Neuron (in vitro differentiated cells): ENCODE results near the gene OSBPL2.

Experiments
- H2AFZ ChIP-seq: one replicate; pipeline ENCODE4 v1.6.1; 2013; ENCODE audit warnings: low read depth, mild to moderate bottlenecking, inconsistent platforms, low read length, moderate library complexity
- H3K27me3 ChIP-seq: one replicate; pipeline ENCODE4 v1.6.1; 2013; ENCODE audit warnings: low read length; ENCODE audit not compliant: insufficient read depth
- H3K36me3 ChIP-seq: one replicate; pipeline ENCODE4 v1.6.1; 2013; ENCODE audit warnings: low read length; ENCODE audit not compliant: insufficient read depth
- H3K4me1 ChIP-seq: one replicate; pipeline ENCODE4 v1.6.1; 2013; ENCODE audit warnings: low read length; ENCODE audit not compliant: insufficient read depth
- H3K4me3 ChIP-seq: 2 replicates; pipeline ENCODE4 v1.5.1; 2013; ENCODE audit warnings: mild to moderate bottlenecking, low read length, moderate library complexity
- H3K9me3 ChIP-seq: one replicate; pipeline ENCODE4 v1.6.1; 2013; ENCODE audit warnings: low read length

The OSBPL2 gene

DNA sequence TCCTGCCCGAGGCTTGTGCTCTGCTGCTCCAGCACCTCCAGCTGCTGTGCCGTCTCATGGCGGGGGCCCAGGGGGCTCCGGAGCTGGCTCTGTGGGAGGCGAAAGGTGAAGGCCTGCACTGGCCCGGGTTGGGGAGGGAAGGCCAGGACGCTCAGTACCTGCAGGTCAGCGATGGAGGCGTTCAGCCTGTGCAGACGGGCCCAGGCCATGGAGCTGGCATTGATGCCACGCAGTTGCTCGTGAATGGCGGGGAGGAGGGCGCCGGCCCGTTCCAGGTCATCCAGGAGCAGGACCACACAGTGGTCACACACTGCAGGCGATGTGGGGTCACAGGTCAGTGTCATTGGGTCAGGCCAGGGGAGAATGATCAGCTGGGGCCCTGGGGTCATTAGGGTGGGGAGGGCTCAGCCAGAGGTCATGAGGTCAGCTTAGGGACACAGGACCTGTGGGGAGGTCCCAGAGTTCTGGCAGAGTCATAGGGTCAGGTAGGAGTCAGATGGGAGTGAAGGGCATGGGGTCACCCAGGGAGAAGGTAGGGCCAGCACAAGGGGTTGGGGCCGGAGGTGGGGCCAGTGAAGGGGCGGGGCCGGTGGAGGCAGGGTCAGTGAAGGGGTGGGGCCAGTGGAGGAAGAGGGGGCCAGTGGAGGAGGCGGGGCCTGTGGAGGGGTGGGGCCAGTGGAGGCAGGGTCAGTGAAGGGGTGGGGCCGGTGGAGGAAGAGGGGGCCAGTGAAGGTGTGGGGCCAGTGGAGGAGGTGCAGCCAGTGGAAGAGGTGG is 82.4 kb downstream of the OSBPL2 start:
- no peaks in the 10 kb centered on the region for H3K9me3 ChIP-seq
- no peaks in the 10 kb centered on the region for H3K27me3 ChIP-seq
- H3K4me1 ChIP-seq = no peaks in the 10 kb centered on the region
- H3K36me3 ChIP-seq = peaks cover 66% of the 10 kb centered on the region
- H3K4me3 ChIP-seq = no peak overlapping the region
- no peak overlapping the region for H2AFZ ChIP-seq

DNA sequence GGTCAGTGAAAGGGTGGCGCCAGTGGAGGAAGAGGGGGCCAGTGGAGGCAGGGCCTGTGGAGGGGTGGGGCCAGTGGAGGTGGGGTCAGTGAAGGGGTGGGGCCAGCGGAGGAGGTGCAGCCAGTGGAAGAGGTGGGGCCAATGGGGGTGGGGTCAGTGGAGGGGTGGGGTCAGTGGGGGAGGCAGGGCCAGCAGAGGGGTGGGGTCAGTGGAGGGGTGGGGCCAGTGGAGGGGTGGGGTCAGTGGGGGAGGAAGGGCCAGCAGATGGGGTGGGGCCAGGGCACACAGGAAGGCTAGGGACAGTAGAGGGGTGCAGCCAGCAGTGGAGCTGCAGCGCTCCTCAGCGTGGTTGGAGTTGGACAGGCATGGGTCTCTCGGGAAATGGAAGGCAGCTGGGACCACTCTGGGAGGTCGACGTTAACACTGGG is 83.2 kb downstream of the OSBPL2 start:
- Histone ChIP-seq H2AFZ (no peak overlapping the region), H3K4me3 (no peak overlapping the region), H3K27me3 (no peaks in the 10 kb centered on the region), H3K36me3 (peaks cover 63% of the 10 kb centered on the region), H3K4me1 (no peaks in the 10 kb centered on the region), H3K9me3 (no peaks in the 10 kb centered on the region)

DNA sequence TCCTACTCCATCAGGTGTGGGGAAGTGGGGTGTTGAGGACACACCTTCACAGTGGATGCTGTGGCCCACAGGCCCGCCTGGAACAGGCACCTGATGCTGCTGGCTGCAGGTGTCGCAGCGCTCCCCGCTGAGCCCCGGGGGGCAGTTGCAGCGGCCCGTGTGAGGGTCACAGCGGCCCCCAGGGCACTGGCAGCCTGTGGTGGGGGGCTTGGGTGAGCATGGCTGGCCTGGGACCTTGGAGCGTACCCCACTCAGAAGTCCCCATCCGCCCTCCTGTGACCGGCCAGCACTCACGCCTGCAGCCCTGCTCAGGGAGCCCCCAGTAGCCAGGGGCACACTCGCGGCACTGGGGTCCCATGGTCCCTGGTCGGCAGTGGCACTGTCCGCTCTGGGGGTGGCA is 83.7 kb downstream of the OSBPL2 start:
- Histone ChIP-seq H3K9me3 (no peaks in the 10 kb centered on the region), H2AFZ (no peak overlapping the region), H3K4me1 (no peaks in the 10 kb centered on the region), H3K36me3 (peaks cover 63% of the 10 kb centered on the region), H3K4me3 (no peak overlapping the region), H3K27me3 (no peaks in the 10 kb centered on the region)

DNA sequence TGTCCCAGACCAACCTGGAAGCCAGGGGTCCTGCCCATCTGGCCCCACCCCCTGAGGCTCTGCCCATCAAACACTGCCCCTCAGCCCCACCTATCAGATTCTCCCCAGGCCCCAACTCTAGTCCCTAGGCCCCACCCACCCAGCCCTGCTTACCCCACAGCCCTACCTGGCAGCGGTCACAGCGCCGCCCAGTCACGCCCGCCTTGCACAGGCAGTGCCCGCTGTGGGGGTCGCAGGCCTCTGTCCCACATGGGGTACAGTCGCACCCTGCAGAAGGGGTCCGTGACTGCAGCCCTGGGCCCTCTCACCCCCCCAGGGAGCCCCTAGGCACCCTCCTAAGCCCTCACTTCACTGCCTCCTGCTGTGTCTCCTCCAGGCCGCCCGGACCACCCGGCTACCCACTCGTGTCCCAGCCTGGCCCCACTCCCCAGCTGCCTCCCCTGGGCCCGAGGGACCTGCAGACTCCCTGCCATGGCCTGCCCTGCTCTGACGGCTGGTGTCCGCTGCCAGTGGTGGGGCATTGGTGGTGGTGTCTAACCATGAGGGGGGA is 84.2 kb downstream of the OSBPL2 start:
- H3K36me3 ChIP-seq = peaks cover 63% of the 10 kb centered on the region
- no peaks in the 10 kb centered on the region for H3K9me3 ChIP-seq
- H3K27me3 ChIP-seq = no peaks in the 10 kb centered on the region
- H2AFZ ChIP-seq = no peak overlapping the region
- no peaks in the 10 kb centered on the region for H3K4me1 ChIP-seq
- no peak overlapping the region for H3K4me3 ChIP-seq

DNA sequence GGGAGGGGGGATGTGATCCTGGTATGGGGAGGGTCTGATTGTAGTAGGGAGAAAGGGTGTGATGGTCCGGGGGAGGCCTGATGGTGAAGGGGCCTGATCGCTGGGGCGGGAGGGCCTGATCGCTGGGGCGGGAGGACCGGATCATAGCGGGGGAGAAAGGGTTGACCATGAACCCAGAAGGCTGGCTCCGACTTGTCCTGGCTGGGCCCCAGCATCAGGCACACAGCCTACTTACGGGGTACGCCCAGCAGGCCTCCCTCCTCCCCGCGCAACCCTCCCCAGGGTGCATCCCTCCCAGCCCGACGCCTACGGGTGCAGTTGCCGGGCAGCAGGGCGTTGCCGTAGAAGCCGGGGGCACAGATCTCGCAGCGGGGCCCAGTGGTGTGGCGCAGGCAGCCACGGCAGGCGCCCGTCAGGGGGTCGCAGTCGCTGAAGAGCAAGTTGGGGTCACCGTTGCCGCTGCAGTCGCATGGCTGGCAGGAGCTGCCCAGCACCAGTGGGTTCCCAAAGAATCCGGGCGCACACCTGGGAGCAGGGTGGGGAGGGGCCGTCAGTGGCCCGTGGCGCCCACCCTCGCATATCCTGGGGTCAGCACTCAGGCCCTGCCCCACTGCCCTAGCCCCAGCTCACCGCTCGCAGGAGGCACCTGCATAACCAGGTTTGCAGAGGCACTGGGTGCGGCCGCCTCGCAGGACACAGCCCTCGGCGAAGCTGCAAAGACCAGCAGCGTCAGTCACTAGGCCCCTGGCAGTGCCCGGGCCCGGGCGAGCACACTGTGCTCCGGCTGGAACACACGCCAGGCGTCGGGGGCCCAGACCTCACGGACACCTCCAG is 85.0 kb downstream of the OSBPL2 start:
- no peaks in the 10 kb centered on the region for H3K9me3 ChIP-seq
- H3K4me1 ChIP-seq = no peaks in the 10 kb centered on the region
- H3K27me3 ChIP-seq = no peaks in the 10 kb centered on the region
- H2AFZ ChIP-seq = no peak overlapping the region
- peaks cover 69% of the 10 kb centered on the region for H3K36me3 ChIP-seq
- H3K4me3 ChIP-seq = no peak overlapping the region

DNA sequence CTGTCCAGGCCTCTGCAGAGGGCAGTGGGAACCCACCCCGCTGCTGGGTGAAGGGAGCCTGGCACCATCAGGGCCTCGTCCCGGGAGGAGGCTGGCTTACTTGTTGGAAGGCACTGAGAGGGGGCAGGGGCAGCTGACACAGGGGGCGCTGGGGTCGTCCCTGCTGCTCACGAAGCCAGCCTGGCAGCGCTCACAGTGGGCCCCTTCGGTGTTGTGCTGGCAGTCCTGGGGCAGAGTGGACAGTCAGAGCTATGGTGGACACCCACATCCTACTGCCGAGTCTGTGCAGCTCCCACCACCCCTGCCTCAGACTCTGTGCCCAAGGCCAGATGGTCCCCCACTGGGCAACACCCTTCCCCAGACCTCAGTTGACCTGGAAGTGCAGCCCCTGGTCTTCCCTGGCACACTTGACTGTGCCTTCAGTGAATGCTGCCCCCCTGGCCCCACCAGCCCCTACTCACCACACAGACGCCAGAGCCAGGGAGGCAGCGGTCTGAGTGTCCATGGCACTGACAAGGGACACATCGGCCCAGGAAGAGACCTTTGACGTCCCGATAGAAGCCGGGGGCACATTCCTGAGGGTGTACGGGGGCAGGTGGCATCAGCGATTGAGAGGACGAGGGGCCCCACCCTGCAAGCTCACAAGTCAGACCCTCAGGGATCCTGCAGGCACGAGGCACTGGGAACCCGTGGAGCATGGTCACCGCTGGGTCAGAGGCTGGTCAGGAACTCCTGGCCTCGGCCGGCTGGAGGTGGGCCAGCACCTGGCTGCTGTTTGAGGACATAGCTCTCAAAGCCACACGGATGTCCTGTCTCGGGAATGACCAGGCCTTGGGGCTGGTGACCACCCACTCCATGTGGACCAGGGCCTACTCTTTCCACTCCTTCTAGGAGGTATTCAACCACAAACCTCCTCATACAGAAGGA is 85.9 kb downstream of the OSBPL2 start:
- Histone ChIP-seq H3K4me3 (no peak overlapping the region), H3K36me3 (peaks cover 75% of the 10 kb centered on the region)

DNA sequence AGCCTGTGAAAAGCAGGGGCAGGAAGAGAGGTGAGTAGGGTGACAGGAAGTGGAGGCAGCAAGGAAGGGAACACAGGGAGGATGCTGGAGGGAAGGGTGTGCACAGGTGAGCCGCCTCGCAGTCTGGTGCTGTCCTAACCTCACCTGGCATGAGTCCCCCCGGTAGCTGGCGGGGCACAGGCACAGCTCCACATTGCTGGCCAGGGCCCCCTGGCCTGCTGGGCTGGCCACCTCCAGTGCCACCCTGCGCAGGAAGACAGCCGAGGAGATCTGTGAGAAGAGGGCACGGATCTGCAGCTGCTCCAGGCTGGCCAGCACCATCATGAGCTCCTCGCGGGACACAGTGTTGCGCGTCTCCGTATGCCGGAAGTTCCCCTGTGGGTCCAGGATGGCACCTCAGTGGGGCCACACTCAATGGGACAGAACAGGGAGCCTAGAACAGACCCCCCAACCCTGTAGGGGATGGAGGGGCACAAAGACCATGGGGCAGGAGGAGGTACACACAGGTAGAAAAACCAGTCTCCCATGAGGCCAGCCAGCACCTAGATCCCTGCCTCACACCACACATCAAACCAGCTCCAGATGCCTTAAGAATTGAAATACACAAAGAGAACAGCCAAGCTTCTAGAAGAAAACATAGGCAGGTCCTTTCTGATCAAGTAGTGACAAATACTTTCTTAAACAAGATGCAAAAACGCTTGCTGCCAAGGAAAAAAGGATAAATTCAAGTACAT is 87.0 kb downstream of the OSBPL2 start:
- Histone ChIP-seq H3K4me1 (no peaks in the 10 kb centered on the region), H3K27me3 (no peaks in the 10 kb centered on the region), H3K9me3 (no peaks in the 10 kb centered on the region), H2AFZ (no peak overlapping the region), H3K36me3 (peaks cover 80% of the 10 kb centered on the region), H3K4me3 (no peak overlapping the region)

More for the DNA sequence above, 85.9 kb downstream of the OSBPL2 start:
- Histone ChIP-seq H3K9me3 (no peaks in the 10 kb centered on the region), H2AFZ (no peak overlapping the region), H3K27me3 (no peaks in the 10 kb centered on the region), H3K4me1 (no peaks in the 10 kb centered on the region)

DNA sequence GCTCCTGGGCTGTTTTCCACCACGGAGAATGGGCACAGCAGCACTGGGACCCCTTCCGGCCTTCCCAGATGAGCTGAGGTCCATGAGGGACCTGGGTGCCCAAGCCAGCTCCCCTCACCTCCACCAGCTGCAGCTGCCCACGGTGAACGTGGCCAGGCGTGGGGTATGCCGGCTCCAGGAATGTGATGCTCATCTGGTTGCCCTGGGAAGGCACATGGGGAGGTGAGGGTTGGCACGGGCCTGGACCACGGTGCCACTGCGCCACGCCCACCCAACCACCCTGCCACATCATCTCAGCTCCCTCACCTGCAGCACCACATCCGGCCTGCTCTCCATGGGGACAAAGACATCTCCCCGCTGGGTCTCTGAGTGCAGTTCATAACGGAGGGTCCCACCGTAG is 88.2 kb downstream of the OSBPL2 start:
- Histone ChIP-seq H2AFZ (no peak overlapping the region), H3K9me3 (no peaks in the 10 kb centered on the region), H3K4me3 (no peak overlapping the region), H3K36me3 (peaks cover 84% of the 10 kb centered on the region), H3K4me1 (no peaks in the 10 kb centered on the region), H3K27me3 (no peaks in the 10 kb centered on the region)

DNA sequence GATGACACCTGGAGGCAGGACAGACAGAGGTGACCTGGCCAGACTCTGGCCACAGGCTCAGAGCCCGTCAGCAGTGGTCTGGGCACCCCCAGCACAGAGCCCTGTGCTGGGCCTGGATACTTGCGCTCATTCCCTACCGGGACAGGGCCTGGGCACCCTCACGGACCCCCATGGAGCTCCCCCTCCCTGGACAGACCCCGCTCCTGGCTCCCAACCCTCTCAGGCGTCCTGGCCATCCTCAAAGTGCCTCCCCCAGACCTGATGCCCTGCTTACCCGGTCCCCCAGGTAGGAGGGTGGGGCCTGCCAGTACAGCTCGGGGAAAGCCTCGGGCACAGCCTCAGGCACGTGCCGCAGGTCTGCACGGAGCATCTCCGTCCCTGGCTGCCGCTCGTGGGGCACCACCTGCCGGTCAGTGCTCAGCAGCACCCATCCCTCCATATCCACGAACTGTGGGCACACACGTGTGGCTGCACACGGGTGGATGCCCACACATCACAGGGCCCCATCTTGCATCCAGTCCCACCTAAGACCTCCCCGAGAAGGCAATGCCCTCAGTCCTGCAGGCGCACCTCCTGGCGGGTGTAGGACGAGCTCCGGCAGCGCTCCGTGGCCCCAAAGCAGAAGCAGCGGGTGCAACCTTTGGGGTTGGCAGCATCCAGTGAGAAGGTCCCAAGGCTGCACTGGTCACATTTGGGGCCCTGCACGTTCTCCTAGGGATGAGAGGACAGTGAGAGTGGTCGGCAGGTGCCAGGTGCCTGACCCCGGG is 88.8 kb downstream of the OSBPL2 start:
- H3K36me3 ChIP-seq = peaks cover 84% of the 10 kb centered on the region
- H3K4me1 ChIP-seq = no peaks in the 10 kb centered on the region
- no peak overlapping the region for H3K4me3 ChIP-seq
- no peaks in the 10 kb centered on the region for H3K27me3 ChIP-seq
- H2AFZ ChIP-seq = no peak overlapping the region
- H3K9me3 ChIP-seq = no peaks in the 10 kb centered on the region

DNA sequence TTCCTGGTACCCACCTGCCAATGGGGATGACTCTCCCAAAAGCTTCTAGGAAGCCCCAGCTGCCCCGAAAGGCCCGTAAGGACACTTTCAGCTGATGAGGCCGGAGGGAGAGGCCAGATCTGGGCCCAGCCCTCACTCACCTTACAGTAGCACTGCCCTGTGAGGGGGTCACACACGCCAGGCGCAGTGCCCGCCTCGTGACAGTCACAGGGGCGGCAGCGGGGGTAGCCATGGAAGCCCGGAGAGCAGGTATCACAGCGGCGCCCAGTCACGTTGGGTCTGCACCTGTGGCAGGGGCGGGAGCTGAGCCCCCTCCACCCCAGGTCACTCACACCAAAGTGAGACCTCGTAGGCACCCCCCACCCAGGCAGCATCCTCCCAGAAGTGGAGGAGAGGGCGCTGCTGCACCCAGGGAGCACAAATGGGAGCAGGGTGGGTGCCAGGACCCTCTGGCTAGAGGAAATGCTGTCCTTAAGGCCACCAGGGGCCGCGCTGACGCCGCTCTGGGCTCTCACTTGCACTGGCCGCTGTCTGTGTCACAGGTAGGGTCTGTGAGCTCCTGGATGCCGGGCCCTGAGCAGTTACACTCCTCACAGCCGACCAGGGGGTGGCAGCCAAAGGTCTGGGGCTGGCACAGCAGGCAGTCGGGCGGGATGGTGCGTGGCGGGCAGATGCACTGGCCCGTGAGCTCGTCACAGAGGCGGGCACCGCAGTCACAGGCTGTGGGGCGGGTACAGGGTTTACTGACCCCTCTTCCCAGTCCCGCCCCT is 89.6 kb downstream of the OSBPL2 start:
- no peaks in the 10 kb centered on the region for H3K9me3 ChIP-seq
- no peaks in the 10 kb centered on the region for H3K4me1 ChIP-seq
- no peak overlapping the region for H3K4me3 ChIP-seq
- no peak overlapping the region for H2AFZ ChIP-seq
- peaks cover 85% of the 10 kb centered on the region for H3K36me3 ChIP-seq
- no peaks in the 10 kb centered on the region for H3K27me3 ChIP-seq

DNA sequence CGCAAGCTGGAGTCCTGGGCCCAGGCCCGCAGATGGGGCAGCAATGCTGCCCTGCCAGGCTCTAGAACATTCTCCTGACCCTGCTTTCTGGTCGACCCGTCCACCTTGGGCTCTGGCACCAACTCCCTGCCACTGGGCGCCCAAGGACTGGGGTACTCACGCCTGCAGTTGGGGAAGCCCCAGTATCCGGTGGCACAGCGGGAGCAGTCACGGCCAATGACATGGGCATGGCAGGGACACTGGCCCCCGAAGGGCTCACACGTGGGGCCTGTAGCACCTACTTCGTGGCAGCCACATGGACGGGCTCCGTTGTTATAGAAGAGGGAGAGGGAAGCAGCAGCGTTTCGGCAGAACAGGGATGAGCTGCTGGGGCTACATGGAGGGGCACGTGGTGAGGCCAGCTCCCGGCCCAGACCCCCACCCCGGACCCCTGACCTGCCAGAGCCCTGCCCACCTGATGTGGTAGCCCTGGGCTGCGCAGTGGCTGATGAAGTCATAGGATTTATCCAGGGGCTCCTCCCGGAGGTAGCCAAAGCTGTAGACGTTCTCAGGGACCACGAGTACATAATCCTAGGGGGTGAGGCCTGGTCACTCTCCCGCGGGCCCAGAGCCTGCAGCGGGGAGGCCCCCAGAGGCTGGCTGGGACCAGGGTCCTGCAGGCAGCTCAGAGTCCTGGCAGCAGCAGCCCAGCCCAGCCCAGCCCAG is 90.5 kb downstream of the OSBPL2 start:
- Histone ChIP-seq H3K4me1 (no peaks in the 10 kb centered on the region), H3K4me3 (no peak overlapping the region), H2AFZ (no peak overlapping the region), H3K27me3 (no peaks in the 10 kb centered on the region), H3K36me3 (peaks cover 84% of the 10 kb centered on the region), H3K9me3 (no peaks in the 10 kb centered on the region)
